ENCODE measurements around the gene FADS1.

Gene FADS1

DNA sequence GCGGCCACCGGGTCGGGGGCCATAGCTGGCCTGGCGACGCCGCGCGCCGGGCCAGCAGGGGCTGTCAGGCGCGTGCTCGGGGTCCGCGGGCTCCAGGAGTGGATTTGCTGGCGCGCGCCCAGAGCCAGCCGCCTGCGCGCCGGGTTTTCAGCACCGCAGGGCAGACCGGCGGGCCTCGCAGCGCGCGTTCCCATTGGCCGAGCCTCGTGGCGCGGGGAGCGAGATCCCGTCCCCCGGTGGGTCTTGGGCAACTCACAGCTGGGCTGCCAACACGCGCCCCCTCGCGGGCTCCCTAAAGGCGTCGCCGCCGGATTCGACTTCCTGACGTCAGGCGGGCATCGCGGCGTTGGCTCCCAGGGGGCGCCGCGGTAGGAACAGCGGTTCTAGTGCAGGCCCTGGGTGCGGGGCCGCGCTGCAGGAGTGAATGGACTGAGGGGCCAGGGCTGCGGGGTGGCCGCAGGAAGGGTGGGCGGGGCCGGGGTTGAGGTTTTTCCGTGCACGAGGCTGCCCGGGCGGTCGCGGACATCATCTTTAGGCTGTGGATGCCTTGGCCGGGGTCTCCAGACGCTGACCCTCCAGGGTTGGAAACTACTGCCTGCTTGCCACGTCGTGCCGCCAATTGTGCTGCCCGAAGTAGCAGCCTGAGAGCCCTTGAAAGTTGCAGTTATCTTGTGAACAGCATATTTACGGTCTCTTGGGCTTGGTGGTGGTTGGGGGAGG lies at the start of gene FADS1:
Gene FADS1, minus strand, starts transcription at position 268 of the 720 bp plus-strand sequence. Its CDS starts 74 bp downstream, at position 194.
- peak; percentile 97 for DNase-seq

DNA sequence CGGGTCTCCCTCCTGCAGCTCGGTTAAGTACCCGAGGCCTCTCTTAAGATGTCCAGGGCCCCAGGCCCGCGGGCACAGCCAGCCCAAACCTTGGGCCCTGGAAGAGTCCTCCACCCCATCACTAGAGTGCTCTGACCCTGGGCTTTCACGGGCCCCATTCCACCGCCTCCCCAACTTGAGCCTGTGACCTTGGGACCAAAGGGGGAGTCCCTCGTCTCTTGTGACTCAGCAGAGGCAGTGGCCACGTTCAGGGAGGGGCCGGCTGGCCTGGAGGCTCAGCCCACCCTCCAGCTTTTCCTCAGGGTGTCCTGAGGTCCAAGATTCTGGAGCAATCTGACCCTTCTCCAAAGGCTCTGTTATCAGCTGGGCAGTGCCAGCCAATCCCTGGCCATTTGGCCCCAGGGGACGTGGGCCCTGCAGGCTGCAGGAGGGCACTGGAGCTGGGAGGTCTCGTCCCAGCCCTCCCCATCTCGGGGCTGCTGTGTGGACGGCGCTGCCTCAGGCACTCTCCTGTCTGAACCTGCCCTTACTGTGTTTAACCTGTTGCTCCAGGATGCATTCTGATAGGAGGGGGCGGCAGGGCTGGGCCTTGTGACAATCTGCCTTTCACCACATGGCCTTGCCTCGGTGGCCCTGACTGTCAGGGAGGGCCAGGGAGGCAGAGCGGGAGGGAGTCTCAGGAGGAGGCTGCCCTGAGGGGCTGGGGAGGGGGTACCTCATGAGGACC lies 49.6 kb upstream of the FADS1 start:
- DNase-seq: no peak

GRCh38 chr11:61864814-61865775 lies 48.3 kb upstream of the FADS1 start:
- no peak for DNase-seq

DNA sequence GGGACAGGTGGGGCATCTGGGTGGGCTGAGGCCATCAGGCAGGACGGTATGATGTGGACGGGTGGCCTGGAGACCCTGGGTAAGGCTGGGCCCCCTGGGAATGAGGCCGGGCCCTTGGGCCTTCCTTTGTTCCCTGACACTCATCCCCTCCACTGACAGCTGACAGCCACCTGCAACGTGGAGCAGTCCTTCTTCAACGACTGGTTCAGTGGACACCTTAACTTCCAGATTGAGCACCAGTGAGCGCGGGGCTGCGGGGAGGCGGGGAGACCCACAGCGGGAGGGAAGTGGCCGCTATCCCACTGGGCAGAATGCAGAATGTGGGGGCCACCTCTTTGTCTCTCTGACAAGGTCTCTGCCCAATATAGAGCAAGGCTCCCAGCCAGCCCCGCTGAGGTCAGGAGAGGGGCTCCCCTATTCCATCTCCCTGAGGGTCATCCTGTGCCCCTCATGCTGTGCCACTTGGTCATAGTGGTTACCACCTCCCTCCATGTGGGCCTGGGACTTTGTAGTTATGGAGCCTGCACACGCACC lies 46.8 kb upstream of the FADS1 start:
- no peak for DNase-seq

DNA sequence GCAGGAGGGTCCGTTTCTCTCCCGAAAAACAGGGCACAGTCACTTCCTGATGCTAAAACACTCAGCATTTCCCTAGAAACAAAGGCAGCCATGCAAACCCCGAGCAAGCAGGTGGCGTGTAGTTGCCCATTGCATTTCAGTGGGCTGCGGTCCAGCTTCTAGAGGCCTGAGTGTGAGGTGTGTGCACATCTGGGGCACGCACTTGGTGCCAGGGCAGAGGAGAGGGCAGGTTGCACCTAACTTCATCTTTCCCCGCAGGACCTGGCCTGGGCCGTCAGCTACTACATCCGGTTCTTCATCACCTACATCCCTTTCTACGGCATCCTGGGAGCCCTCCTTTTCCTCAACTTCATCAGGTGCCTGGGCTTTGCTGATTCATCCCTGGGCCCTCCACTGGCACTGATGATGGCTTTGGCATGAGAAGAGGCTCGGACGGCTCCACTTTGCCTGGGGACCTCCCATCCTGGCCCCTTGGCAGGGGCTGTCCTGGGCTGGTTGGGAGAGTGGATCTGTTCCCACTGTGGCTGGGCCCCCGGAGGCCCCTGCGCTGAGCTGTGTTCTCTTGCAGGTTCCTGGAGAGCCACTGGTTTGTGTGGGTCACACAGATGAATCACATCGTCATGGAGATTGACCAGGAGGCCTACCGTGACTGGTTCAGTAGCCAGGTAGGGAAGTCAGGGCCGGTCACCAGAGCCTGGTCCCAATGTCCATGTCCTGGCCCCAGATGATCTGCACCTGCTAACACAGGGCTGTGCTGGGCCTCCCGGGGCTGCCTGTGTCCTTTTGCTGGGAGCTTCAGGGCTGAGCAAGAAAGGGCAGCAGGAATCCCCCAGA lies 46.1 kb upstream of the FADS1 start:
- DNase-seq: no peak

DNA sequence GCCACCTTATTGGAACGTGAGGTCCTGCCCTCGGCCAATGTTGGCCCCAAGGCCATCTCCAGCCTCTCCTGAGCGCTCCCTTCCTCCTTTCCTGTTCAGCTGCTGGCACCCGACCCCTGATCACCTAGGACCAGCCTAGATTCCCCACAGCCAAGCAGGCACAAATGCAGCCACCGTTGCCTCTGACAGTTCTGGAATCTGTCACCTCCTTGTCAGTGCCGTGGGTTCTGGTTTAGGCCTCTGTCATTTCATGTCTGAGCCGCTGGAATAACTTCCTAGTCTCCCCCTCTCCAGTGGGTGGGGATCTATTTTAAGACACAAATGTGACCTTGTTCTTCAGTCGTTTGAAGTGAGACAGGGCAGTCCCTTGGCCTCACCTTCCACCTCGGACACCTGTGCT lies 44.8 kb upstream of the FADS1 start:
- no peak for DNase-seq

GRCh38 chr11:61860054-61860903 lies 43.5 kb upstream of the FADS1 start:
- no peak for DNase-seq

DNA sequence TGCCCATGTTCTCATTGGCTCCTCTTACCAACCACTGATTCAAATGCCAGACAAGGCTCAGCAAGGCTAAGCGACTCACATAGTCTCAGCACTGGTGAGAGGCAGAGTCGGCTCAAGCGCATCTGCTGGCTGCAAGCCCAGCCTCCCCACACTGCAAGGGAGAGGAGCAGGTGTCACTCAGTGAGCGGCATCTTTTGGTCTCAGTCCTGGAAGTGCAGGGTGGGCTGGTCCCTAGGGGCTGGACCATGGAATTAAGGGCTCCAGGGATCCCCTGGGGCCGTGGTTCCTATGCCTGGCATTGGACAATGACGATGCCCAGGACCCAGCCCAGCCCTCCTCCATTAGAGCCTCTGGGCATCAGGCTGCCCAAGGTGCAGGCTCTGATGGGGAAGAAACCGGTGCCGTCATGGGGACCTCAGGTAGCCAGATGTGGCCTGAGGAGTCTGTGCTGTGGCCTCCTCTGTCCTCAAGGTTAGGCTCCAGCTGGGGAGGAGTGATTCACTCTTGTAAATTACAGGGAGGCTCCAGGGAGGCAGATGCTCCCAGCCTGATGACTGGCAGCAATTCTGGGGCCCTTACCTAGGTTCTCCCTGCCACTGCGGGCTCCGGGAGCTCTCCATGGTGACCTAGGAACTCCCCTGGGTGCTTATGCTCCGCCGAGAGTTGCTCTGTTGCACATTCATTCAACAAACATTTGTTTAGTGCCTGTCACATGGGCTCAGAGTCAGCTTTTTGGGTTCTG lies 39.3 kb upstream of the FADS1 start:
- DNase-seq: no peak

GRCh38 chr11:61854966-61855714 lies 38.3 kb upstream of the FADS1 start:
- DNase-seq: no peak

GRCh38 chr11:61854206-61854895 lies 37.5 kb upstream of the FADS1 start:
- no peak for DNase-seq

DNA sequence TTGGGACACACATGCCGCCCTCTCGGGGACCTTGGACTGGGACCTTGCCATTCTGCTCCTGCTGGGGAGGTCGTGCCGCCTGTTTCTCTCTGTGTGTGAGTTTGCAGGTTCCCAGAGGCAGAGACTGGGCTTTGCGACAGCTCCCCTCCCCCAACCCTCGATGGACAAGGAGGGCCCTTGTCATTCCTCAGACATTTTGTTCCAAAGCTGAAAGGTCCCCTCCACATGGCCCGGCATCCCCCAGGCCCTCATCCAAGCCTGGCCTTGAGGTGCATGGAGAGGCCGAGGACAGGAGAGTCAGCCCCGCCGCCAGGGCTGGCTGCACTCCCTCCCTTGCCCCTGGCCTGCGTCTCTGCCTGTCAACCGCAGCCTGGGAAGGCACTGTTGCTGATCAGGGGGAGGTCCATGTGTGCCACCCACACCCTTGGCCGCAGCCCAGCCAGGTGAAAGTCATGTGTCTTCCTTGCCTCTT lies 36.9 kb upstream of the FADS1 start:
- DNase-seq: no peak

GRCh38 chr11:61851900-61852295 lies 35.1 kb upstream of the FADS1 start:
- DNase-seq: no peak

GRCh38 chr11:61851113-61851899 lies 34.5 kb upstream of the FADS1 start:
- DNase-seq: no peak

- no peak for DNase-seq
Measured at GRCh38 chr11:61850687-61851086, 33.9 kb upstream of the FADS1 start.

DNA sequence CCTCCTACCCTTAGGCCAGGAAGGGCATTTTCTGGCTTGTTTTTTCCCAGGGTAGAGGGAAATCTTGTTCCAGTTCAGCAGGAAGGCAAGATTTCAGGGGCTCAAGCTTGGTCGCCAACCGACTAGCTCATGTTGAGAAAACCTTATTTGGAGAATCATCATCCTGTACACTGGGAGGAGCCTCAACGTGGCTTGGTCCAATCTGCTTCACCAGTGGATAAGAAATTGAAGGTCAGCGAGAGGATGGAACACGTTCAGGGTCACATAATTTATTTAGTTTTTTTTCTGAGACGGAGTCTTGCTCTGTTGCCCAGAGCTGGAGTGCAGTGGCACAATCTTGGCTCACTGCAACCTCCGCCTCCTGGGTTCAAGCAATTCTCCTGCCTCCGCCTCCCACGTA lies 31.8 kb upstream of the FADS1 start:
- no peak for DNase-seq

DNA sequence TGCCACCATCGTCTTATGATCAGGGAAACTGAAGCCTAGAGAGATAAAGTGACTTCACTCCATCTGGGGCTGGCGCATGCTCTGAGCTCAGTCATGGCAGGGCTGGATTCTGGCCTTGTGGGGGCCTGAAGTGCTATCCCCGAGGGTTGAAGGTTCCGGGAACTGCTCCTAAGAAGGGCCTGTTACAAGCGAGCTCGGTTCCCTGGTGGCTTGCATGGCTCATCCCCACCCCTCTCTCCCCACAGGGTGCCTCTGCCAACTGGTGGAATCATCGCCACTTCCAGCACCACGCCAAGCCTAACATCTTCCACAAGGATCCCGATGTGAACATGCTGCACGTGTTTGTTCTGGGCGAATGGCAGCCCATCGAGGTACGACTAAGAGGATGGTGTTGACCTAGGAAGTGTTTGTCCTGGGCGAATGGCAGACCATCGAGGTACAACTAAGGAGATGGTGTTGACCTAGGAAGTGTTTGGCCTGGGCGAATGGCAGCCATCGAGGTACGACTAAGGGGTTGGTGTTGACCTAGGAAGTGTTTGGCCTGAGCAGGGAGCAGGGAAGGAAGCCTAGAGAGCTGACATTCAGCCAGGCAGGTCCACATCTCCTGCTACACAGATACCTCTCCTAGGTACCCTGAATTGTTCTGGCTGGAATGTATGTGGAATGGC lies 31.2 kb upstream of the FADS1 start:
- DNase-seq: no peak

DNA sequence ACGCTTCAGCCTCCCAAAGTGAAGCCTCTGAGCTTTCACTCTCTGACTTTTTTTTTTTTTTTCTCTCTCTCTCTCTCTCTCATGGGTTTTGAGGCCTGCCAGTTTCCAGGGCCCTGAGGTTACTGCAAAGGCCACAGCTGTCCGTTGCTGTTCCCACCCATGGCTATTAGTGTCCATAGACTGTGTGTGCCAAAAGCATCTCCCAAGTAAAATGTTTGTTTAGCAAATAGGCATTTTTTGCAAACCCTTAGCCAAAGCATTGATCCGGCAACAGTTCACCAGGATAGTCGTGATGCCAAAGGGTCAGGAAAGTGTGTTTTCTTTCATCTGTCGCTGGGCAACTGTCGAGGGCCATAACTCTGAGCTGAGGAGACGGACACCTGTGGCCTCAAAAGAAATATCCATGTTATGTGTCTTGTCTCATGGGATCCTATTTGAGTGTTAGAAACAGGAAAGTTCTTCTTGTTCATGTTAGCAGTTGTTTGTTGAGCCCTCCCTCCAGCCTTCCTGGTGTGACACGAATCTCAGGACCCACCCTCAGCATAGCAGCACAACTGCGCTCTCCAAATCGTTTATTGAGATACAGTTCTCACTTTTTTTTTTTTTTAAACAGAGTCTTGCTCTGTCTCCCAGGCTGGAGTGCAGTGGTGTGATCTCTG lies 29.7 kb upstream of the FADS1 start:
- DNase-seq: no peak

All from activated CD4-positive, alpha-beta T cell treated with anti-CD3 and anti-CD28 coated beads, Interleukin-2, Interleukin-6, amounts not matched to agents 100 ng/mL and 50 ng/mL, durations not matched to agents 16 hours and 8 hours (primary cell).